Mucosa of descending colon (tissue), 3 donors: ENCODE data around the gene ARHGAP26. TPM values are rescaled to one million over a fixed set of nuclear protein-coding genes. Genes with fewer than 3 reads are reported as not detected.
A peak's percentile ranks its signal among the peaks of the same experiment; 100 is the strongest.

Experiments used
- ATAC-seq: fragments of 200-7000 bp; cut with Tn5 transposase; one replicate; pipeline ENCODE4 v1.9.1; 2020; ENCODE audit warnings: mild to moderate bottlenecking, moderate library complexity
- DNase-seq, 3 donors: peaks; one replicate each; pipeline ENCODE4 v3.0.0-alpha.2; 2020
- H3K36me3 ChIP-seq: fragments of 200-600 bp; one replicate; pipeline ENCODE4 v1.8.0; 2021; ENCODE audit warnings: low read depth, mild to moderate bottlenecking
- H3K4me1 ChIP-seq: fragments of 200-600 bp; one replicate; pipeline ENCODE4 v1.8.0; 2021; ENCODE audit warnings: low read depth, mild to moderate bottlenecking
- H3K4me3 ChIP-seq: fragments of 200-600 bp; one replicate; pipeline ENCODE4 v1.8.0; 2021; ENCODE audit warnings: mild to moderate bottlenecking
- H3K9me3 ChIP-seq: fragments of 200-600 bp; one replicate; pipeline ENCODE4 v1.8.0; 2021; ENCODE audit warnings: mild to moderate bottlenecking
- intact Hi-C, 2 donors: fragments of 100-400 bp; cut with DNase I in 1 of 2; cut with micrococcal nuclease in 1 of 2; formaldehyde crosslinking; loops; one replicate each; pipeline versions ENCODE4 v1.11.0 to v1.11.1; 2022; cut with DNase I, micrococcal nuclease
- total RNA-seq, 3 donors: library from RNA; stranded (reverse); fragmentation: NEBNext Ultra II Directional in 2 of 3; extraction: Animal tissue kit (Norgen Biotek cat#: 25700) in 2 of 3; gene quantifications; one replicate each; pipeline versions ENCODE4 v1.2.1 to v1.2.4, GENCODE V29; 2021 to 2023
- TF ChIP-seq, protein P1 (sequence below): fragments of 200-600 bp; IDR thresholded peaks from one replicate; pipeline ENCODE4 v1.8.0; 2022; ENCODE audit warnings: antibody characterized with exemption, mild to moderate bottlenecking
- donor health status: DM: no; HTN: no; CAD: no; lungs with moderate emphysema.
- donor health status: DM: no; HTN: no; CAD: no.
- donor health status: DM: no; HTN: yes; CAD: no.

ARHGAP26 gene
- total RNA-seq, 3 donors from 2014 or later, result 52.9 to 96.0 (median 67.8) TPM

DNA sequence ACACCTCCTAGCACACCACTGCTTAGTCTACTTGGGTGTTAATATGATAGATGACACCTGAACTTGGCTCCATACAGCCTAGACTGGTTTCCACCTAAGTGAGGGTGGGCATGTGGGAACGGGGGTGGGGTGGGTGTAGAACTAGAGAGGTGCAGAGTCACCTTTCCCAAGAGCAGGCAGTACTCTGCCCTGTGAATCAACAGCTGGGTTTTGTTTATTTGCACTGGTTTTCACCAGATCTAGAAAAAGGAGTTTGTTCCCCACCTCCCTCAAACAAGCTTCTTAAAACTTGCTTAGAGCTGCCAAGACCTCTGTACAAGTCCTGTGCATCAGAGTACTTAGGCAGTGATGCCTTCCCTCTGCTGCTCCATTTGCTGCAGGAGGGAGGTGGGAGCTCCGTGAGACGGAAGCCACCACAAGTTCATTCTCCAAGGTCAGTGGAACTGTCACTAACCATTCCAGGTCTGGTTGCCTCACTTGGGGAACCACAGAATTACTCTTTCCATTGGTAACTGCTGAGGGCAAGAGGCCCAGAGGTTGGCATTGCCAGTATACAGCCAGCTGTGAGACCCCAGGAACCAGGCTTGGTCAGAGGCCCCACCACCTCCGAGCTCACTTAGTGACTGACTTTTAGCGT, 469.8 kb downstream of the ARHGAP26 start:
- Histone ChIP-seq H3K4me3 (no peak overlapping the region), H3K9me3 (no peaks in the 10 kb centered on the region), H3K36me3 (no peaks in the 10 kb centered on the region), H3K4me1 (no peaks in the 10 kb centered on the region)
- DNase-seq (no peak), ATAC-seq (no peak)
- TF ChIP-seq, protein P1, sequence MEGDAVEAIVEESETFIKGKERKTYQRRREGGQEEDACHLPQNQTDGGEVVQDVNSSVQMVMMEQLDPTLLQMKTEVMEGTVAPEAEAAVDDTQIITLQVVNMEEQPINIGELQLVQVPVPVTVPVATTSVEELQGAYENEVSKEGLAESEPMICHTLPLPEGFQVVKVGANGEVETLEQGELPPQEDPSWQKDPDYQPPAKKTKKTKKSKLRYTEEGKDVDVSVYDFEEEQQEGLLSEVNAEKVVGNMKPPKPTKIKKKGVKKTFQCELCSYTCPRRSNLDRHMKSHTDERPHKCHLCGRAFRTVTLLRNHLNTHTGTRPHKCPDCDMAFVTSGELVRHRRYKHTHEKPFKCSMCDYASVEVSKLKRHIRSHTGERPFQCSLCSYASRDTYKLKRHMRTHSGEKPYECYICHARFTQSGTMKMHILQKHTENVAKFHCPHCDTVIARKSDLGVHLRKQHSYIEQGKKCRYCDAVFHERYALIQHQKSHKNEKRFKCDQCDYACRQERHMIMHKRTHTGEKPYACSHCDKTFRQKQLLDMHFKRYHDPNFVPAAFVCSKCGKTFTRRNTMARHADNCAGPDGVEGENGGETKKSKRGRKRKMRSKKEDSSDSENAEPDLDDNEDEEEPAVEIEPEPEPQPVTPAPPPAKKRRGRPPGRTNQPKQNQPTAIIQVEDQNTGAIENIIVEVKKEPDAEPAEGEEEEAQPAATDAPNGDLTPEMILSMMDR, result no peak
- intact Hi-C loops, result no loop called here

DNA sequence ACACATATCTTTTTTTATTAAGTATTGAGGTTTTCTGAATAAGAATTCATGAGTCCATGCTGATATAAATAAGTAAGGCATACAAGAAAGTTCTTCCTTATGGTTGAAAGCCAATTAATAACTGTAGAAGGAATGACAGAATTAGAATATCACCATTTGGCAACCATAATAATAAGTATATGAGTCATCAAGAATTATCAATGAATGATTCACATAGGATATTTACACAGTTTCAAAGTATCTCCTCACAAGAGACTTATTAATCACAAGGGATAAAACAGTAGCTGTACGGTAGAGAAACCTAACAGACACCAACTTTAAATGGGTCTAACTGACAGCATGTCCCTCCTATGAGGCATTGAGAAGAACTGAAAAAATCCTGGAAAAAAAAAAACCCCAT, 471.7 kb downstream of the ARHGAP26 start:
- TF ChIP-seq, protein P1, result no peak
- intact Hi-C loops, result no loop called here
- no peaks in the 10 kb centered on the region for H3K4me1 ChIP-seq

DNA sequence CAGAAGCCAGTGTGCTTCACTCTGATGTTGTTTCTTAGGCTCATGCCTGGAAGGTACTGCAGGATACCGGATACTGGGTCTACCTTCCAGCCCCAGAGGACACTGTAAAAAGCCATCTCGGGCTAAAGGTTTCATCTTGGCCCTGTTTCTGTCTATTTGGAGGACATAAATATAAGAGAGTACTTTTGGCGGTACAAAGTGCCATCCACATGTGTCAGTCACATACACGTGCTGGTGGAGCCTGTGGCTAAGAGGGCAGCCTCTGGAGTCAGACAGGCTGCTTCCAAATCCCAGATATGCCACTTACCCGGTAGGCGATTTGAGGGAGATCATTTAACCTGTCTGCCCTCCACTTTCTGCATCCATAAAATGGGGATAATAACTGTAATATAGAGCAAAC, 472.9 kb downstream of the ARHGAP26 start:
- no peak for ATAC-seq

More for the DNA sequence above, 471.7 kb downstream of the ARHGAP26 start:
- no peak overlapping the region for H3K4me3 ChIP-seq
- no peaks in the 10 kb centered on the region for H3K36me3 ChIP-seq
- H3K9me3 ChIP-seq, result no peaks in the 10 kb centered on the region
- ATAC-seq (no peak), DNase-seq (no peak)

DNA sequence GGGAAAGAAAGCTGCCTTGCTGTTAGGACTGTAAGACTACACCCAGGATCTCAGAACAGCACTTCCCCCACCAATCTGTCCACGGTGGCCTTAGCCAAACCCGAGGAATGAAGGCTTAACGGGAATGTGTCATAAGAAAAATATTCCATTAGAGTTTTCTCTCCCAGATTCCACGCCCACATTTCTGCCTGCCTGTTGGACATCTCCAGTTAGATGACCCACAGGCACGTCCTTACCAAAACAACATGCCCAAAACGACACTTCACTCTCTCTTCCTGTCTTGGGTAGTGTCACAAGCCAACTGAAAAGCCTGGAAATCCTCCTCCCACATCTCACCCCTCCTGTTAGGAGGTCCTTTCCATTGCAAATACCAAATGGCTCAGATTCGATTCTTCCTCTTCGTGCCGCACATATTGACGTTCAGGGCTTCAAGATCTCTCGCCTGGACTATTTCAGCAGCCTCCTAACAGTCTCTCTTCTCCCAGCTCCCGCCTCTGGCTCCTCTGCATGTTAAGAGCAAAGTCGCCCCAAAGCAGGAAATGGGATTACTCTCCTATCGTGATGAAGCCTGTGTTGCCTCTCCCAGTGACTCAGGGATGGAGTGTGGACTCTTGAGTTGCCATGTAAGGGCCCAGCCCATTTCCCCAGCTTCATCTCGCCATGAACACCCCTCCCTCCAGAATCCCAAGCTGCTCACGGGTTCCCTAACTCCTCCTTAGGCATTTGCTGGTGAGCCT, 474.0 kb downstream of the ARHGAP26 start:
- TF ChIP-seq, protein P1, result no peak
- Histone ChIP-seq H3K4me1 (no peaks in the 10 kb centered on the region), H3K36me3 (no peaks in the 10 kb centered on the region), H3K9me3 (no peaks in the 10 kb centered on the region), H3K4me3 (no peak overlapping the region)
- DNase-seq (peak in 1 of 3 donors; percentile 41), ATAC-seq (peak; percentile 60)
- intact Hi-C loops, result no loop called here

More for the DNA sequence above, 472.9 kb downstream of the ARHGAP26 start:
- no peak overlapping the region for H3K4me3 ChIP-seq
- no peaks in the 10 kb centered on the region for H3K9me3 ChIP-seq
- H3K36me3 ChIP-seq, result no peaks in the 10 kb centered on the region
- intact Hi-C loops, result no loop called here
- H3K4me1 ChIP-seq, result no peaks in the 10 kb centered on the region
- TF ChIP-seq, protein P1, result no peak
- DNase-seq, result no peak

DNA sequence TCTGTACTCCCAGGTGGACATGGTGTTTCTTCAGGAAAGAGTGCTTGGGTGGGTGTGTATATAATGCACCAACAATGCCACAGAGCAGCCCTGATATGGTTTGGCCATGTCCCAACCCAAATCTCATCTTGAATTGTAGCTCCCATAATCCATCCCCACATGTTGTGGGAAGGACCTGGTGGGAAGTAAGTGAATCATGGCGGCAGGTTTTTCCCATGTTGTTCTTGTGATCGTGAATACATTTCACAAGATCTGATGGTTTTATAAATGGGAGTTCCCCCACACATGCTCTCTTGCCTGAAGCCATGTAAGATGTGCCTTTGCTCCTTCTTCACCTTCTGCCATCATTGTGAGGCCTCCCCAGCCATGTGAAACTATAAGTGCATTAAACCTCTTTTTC, 474.8 kb downstream of the ARHGAP26 start:
- DNase-seq (no peak), ATAC-seq (no peak)
- TF ChIP-seq, protein P1, result no peak
- Histone ChIP-seq H3K4me3 (no peak overlapping the region), H3K4me1 (no peaks in the 10 kb centered on the region), H3K9me3 (no peaks in the 10 kb centered on the region), H3K36me3 (no peaks in the 10 kb centered on the region)
- intact Hi-C loops, result no loop called here
